Measurements from ENCODE around the gene RDX.
A peak's percentile ranks its signal among the peaks of the same experiment; 100 is the strongest.
"Not testable (repeated sequence)": the region's sequence is repeated elsewhere in the genome, so short reads cannot be mapped to it uniquely, and the experiment has no call there.

RDX gene

DNA sequence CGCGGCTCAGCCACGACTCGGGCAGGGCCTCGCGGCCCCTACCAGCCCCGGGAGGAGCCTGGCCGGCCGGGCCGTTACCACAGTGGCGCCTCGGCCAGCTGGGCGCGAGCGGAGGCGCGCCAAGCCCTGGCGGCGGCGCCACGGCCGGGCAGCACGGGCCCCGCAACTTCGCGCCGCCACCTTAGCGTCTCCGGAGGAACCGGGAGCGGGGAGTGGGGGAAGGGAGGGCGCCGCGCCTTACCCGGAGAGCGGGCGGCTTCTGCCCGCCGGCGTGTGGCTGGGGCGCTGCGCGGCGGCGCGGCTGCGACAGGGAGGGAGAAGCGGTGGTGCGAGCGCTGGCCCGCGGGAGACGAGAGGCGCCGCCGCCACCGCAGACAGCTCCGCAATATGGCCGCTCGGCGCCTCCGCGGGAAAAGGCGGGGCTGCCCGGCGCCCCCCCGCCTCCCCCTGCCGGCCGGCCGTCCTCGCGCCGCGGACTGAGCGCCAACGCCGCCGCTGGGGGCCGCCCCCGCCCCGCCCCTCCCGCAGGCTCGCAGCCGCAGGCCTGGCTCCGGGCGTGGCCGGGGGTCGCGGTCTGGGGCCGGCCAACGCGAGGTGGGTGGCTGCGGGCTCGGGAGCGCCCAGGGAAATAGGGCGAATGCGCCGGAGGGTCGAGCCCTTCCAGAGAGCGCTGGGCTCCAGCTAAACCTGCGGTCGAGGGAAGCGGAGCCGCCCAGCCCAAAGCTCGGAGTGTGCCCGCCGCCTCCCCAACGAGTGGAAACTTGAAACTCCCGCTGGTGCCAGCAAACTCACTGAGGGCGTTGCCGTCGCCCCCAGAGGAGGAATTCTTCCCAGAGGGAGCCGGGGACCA, at the start of gene RDX:
RDX (minus strand) TSS at position 389 of the 850 bp plus-strand sequence. CDS start 16,922 bp downstream, outside the sequence.
- peak; percentile 91 for DNase-seq (ENCODE audit: low spot score)

DNA sequence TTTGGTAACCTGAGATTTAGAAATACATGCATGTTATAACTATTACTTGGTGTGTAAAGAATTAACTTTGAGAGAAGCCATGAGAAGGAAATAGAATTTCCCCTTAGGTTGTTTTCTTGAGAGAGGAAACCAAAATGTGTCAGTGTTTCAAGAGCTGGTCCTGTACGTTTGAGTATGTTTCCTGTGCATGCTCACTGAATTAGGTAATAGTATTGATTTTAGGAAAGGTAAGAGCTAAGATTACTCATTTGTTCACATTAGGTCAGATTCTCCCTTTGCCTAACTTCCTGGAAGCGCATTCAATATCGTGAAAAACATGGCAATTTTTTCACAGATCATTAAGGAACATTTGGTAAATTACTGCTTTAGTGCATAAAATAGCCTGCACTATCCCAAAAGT, 49.3 kb upstream of the RDX start:
- peak; percentile 11 for DNase-seq (ENCODE audit: low spot score)

DNA sequence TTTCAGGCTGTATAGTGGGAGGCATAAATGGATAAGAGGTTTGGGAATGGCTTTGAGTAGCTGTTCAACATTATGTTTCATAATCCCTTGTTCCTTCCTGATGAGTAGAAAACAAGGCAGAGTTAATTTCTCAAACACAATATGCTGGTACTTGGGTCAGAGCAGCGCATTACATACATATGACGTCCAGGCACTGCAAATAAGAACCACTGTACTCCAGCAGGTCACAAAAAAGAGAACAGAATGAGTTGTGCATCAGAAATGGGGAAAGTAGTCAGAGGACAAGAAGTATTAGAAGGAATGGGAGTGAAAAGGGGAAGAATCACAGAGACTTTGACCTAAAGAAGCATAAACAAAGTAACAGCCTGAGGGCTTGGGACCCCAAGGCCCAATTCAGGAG, 44.0 kb upstream of the RDX start:
- DNase-seq (ENCODE audit: low spot score) = no peak

DNA sequence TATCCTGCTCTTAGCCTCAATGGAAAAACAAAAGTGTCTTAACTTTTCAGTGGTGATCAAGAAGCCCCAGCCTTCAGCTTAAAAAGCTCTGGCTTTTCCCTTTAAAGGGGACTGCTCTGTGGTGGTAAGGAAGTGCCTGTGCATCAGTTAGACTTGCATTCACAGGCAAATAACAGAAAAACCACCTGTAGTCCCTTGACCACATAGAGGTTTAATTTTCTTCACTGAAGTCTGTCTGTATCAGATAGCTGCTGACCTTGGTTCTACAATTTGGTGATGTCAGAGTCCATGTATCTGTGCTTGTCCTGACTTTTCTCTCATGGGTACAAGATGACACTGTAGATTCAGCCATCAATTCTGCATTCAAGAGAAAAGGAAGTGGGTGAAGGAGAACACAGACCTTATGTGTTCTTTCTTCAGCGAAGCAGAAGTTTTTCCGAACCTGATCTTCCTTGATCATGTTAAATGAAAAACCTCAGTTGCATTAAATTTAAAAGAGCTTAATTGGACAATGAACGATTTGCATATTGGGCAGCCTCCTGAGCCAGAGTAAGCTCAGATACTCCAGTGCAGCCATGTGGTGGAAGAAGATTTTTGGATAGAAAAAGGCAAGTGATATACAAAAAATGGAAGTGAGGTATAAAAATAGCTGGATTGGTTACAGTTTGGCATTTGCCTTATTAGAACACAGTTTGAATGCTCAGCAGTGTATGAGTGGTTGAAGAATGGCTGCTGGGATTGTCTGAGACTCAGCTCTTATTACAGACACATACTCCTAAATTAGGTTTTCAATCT, 43.2 kb upstream of the RDX start:
- no peak for DNase-seq (ENCODE audit: low spot score)

DNA sequence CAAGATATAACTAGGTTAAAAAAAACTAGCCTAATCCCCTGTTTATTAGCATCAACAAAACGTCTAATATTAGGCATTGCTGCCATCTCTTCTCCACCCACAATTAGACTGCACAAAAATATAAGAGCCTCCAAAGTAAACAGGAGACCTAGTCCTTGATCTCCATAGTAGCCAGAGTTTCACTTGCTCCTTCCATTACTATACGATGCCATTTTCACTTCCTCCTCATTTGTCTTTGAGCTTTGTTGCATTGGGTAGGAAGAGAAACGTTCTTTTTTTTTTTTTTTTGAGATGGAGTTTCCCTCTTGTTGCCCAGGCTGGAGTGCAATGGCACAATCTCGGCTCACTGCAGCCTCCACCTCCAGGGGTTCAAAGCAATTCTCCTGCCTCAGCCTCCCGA, 42.3 kb upstream of the RDX start:
- DNase-seq (ENCODE audit: low spot score) = no peak

DNA sequence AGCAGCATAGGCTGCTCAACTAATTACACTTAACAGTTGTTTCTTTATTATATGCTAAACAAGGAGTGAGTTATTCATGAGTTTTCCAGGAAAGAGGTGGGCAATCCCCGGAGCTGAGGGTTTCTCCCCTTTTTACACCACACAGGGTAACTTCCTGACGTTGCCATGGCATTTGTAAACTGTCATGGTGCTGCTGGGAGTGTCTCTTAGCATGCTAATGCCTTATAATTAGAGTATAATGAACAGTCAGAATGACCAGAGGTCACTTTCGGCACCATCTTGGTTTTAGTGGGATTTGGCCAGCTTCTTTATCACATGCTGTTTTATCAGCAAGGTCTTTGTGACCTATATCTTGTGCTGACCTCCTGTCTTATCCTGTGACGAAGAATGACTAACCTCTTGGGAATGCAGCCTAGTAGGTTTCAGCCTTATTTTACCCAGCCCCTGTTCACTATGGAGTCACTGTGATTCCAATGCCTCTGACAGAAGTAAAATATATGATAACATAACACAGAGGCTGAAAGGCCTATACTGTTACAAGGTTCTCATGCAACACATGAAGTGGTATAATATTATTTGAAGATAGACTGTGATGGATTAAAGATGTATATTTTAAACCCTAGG, 41.3 kb upstream of the RDX start:
- peak; percentile 81 for DNase-seq (ENCODE audit: low spot score)

DNA sequence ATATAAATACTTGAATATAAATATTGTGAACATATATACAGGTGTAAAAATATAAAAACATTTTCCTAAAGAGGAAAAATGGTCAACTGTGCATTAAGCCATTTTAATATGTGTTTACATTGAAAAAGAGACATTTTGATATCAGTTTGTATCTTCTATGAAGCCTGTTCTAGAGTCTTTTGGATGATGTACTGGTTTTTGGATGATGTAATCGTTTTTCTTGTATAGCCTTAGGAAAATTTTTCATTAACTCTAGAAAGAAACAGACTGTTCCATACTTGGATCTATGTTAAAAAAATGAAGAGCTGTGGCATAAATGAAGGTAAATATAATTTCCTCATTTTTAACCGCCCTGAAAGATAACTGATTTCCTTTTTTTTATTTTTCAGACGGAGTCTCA, 39.6 kb upstream of the RDX start:
- DNase-seq (ENCODE audit: low spot score) = no peak

DNA sequence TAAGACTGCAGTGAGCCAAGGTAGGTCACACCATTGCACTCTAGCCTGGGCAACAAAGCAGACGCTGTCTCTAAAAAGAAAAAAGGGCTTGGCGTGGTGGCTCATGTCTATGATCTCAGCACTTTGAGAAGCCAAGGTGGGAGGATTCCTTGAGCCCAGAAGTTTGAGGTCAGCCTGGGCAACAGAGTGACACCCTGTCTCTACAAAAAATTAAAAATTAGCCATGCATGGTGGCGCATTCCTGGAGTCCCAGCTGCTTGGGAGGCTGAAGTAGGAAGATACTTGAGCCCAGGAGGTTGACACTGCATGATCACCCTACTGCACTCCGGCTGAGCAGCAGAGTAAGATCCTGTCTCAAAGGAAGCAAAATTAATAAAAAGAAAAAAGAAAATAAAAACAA, 38.9 kb upstream of the RDX start:
- peak; percentile 84 for DNase-seq (ENCODE audit: low spot score)

DNA sequence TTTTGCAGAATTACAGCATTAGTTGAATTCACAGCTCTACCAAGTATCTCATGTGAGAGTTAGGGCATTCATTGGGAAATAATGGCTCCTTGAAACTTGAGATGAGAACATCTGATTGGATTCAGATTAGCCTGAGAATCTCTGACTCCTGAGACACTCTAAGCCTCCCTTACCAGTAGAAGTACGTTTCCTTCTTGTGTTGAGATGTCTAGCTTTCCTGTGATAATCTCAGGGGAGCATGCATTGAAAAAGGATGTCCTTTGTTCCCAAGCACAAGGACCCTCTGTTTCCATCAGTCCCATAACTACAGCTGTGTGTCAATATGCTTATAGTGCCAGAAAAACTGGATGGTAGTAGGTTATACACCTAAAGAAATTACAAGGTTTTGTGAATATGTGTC, 35.2 kb upstream of the RDX start:
- no peak for DNase-seq (ENCODE audit: low spot score)

DNA sequence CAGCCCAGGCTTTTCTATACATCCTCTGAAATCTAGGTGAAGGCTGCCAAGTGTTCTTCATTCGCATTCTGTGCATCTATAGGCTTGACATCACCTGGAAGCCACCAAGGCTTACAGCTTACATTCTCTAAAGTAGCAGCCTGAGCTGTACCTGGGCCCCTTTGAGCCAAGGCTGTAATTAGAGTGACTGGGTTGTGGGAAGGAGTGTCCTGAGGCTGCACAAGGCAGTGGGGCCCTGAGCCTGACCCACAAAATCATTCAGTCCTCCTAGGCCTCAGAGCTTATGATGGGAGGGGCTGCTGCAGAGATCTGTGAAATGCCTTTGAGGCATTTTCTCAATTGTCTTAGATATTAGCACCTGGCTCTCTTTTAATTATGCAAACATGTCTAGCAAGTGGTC, 33.0 kb upstream of the RDX start:
- DNase-seq (ENCODE audit: low spot score) = no peak

DNA sequence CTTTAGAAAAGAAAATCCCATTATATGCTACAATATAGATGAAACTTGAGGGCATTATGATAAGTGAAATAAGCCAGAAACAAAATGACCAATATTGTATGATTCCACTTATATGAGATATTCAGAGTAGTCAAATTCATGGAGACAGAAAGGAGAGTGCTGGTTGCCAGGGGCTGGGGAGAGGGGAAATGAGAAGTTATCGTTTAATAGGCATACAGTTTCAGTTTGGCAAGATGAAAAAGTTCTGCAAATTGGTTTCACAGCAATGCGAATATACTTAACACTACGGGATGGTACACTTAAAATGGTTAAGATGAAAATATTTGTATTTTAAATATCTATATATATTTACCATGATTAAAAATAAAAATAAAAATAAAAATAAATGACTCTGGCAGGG, 31.1 kb upstream of the RDX start:
- DNase-seq (ENCODE audit: low spot score) = no peak

DNA sequence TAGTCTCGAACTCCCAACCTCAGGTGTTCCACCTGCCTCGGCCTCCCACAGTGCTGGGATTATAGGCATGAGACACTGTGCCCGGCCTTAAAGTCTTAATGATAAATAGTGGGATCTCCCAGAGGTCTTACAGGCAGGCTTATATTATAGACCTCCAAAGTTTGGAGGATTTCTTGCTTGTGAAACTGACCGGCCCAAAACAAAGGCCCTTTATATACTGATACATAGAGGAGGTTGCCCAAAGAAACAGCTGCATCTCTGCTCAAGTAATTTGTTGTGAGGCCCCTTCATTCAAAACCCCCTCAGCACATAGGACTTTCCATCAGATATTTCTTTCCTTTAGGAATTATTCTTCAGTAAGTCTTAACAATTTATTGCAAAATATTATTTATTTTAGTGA, 27.4 kb upstream of the RDX start:
- no peak for DNase-seq (ENCODE audit: low spot score)

DNA sequence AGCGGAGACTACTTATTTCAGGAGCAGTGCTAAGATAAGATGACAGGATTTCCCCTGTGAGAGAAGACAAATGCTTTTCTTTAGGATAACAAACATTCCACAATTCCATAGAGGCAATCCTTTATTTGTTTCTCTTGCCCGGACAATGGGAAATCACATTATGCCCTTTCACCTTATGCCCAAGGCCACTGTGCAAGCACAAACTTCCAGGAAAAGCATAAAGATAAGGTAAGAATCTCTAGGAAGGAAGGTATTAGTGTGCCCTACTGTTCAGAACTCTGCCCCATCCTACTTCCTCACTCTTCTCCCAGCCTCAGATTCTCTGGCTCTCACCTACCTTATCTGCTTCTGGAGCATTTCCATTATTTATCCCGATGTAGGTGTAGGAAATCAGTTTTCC, 23.1 kb upstream of the RDX start:
- no peak for DNase-seq (ENCODE audit: low spot score)

DNA sequence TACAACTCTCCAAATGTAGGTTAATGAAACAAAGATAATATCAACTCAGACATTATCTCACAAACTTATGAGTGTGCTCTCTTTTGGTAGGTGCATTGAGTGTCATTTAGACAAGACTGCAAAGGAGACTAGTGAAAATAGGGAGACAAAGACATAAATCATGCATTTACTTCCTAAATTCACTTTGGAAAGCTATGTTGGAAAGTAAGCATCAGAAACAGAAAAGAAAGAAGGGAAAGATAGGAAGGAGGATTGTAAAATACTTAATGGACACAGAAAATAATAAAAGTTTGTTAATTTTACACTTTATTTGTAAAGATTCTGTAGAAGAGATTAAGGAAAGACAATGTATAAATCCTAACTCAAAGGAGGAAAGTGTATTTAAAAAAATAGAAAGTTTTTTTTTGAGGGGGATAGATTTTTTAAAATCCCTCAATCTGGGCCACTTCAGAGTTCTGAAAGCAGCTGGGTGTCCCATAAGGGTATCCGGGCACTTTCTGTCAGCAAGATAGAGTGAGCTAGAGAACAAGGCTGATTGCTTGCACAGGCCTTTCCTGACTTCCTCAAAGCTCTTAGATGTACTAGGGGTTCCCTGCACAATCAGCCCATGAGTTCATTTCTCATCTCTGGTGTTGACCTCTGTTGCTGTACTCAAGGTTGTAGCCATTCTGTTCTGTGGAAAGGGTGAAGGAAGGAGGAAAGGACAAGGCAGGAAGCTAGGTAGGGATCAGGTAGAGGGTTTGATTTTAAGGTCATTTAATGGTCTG, 22.4 kb upstream of the RDX start:
- no peak for DNase-seq (ENCODE audit: low spot score)

DNA sequence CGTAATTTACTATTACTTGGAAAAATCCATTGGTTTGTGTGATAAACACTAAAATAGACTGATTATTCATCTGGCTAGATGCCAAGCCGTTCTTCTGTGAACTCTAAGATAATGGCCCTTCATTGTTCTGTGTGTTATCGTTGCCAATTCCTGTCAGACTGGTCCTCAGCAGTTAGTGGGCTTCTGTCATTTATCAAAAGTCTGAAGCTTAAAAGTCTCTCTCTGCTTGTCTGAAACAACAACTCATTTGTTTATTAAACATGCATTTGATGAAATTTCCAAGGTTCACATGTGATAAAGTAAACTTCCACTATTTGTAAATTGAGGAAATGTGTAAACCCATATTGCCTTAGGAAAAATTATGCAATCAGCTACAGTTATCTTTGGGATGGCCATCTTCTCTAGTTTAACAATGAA, 21.1 kb upstream of the RDX start:
- peak; percentile 52 for DNase-seq (ENCODE audit: low spot score)

DNA sequence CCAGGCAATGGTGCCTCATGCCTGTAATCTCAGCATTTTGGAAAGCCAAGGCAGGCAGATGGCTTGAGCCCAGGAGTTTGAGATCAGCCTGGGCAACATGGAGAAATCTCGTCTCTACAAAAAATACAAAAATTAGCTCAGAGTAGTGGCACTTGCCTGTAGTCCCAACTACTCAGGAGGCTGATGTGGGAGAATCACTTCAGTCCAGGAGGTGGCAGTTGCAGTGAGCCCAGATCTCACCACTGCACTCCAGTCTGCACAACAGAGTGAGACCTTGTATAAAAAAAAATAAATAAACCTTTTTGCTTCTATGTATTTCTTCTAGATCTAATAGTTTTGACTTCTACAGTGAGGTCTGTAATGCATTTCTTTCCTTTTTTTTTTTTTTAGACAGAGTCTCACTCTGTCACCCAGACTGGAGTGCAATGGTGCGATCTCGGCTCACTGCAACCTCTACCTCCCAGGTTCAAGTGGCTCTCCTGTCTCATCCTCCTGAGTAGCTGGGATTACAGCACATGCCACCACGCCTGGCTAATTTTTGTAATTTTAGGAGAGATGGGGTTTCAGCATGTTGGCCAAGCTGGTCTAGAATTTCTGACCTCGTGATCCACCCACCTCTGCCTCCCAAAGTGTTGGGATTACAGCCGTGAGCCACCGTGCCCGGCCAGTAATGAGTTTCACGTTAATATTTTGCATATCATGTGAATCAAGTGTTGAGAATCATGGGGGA, 18.1 kb upstream of the RDX start:
- no peak for DNase-seq (ENCODE audit: low spot score)

DNA sequence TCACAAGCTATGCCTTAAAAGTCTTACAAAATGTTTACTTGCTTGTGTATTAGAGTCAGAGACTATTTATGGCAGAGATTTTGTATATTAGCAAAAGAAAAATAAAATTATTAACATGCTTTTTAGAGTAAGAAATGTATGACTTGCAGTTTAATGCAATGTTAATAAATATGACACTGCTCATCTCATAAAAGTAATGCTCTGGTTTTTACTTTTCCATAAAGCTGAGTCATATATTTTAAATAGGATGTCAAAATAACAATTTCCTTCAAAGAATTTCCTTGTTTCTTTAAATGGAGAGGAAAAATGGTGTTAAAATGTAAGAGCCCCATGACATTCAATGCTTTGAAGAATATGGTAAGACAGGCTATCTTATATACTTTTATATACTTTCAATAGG, 16.3 kb upstream of the RDX start:
- no peak for DNase-seq (ENCODE audit: low spot score)

DNA sequence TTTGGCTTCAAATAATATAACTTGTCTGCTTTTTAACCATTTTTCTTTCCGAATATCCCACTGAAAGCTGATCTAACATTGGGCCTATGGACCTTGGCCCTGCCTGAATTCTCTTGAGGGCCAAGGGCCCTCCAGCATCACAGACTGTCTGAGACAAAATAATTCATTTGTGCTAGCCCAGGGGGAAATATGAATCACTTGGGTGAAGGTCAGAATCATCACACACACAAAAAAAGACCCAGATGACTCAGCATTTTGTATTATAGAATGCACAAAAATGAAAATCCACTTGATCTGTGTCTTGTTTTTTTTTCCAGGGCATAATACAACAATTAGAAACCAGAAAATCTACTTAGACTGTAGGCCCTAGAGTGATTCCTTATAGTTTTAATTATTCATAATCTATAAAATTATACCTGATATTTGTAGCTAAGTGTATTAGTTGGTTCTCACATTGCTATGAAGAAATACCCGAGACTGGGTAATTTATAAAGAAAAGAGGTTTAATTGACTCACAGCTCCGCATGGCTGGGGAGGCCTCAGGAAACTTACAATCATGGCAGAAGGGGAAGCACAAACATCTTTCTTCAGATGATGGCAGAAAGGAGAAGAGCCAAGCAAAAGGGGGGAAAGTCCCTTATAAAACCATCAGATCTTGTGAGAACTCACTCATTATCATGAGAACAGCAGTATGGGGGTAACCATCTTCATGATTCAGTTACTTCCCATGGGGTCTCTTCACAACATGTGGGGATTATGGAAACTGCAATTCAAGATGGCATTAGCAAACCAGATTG, 15.6 kb upstream of the RDX start:
- DNase-seq (ENCODE audit: low spot score) = peak; percentile 24

DNA sequence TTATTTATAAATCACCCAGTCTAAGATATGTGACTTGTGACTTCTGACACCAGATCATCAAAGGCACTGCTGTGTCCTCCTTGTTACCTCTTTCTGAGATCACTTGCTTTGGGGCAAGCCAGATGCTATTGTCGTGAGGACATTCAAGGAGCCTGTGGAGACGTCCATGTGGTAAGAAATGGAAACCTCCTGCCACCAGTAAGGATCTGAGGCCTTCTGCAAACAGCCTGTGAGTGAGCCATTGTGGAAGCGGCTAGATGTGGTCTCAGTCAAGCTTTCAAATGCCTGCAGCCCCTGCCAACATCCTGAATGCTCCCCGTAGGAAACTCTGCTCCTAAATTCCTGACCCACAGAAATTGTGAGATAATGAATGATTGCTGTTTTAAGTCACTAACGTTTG, 11.7 kb upstream of the RDX start:
- DNase-seq (ENCODE audit: low spot score) = no peak

DNA sequence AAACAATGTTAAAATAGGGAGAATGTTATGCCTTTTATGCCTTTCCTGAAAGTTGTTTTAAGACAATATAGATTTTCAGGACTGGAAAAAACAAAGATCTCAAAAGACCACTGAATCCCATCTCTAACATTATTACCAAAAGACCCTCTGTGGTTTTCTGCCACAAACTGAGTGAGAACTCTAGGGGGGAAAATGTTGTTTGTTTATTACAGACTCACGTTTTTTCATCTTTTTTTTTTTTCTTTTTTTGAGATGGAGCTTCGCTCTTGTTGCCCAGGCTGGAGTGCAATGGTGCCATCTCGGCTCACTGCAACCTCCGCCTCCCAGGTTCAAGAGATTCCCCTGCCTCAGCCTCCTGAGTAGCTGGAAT, 9.6 kb upstream of the RDX start:
- DNase-seq (ENCODE audit: low spot score) = not testable (repeated sequence)
